Measurements from ENCODE around the gene NEK2. TPM values are rescaled to one million over a fixed set of nuclear protein-coding genes. Genes with fewer than 3 reads are reported as not detected.

Gene NEK2
- total and polyA plus RNA-seq, 8 donors = 1.5 to 6.1 (median 4.6) TPM; not detected in 3

GRCh38 chr1:211711315-211711705, 35.9 kb upstream of the NEK2 start:
- DNase-seq = no peak
- H3K4me1 ChIP-seq = no peaks in the 10 kb centered on the region
- H3K27ac ChIP-seq = no peak overlapping the region
- TF ChIP-seq, protein P1, sequence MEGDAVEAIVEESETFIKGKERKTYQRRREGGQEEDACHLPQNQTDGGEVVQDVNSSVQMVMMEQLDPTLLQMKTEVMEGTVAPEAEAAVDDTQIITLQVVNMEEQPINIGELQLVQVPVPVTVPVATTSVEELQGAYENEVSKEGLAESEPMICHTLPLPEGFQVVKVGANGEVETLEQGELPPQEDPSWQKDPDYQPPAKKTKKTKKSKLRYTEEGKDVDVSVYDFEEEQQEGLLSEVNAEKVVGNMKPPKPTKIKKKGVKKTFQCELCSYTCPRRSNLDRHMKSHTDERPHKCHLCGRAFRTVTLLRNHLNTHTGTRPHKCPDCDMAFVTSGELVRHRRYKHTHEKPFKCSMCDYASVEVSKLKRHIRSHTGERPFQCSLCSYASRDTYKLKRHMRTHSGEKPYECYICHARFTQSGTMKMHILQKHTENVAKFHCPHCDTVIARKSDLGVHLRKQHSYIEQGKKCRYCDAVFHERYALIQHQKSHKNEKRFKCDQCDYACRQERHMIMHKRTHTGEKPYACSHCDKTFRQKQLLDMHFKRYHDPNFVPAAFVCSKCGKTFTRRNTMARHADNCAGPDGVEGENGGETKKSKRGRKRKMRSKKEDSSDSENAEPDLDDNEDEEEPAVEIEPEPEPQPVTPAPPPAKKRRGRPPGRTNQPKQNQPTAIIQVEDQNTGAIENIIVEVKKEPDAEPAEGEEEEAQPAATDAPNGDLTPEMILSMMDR (IDR thresholded peaks at IDR 0.05) = no peak
- TF ChIP-seq POLR2AphosphoS5 (IDR thresholded peaks at IDR 0.05) = no peak
- no peak overlapping the region for H3K4me3 ChIP-seq
- no peaks in the 10 kb centered on the region for H3K9me3 ChIP-seq
- H3K27me3 ChIP-seq = no peaks in the 10 kb centered on the region
- WGBS, 5 donors = 74 to 94% (median 90%) methylated on average over 4 of the region's 4 CpGs
- intact Hi-C loops (cut with DNase I; ENCODE audit: low total_unique reads) = no loop called here
- H3K36me3 ChIP-seq = no peaks in the 10 kb centered on the region

- H3K27ac ChIP-seq = no peak overlapping the region
- H3K27me3 ChIP-seq = no peaks in the 10 kb centered on the region
- H3K9me3 ChIP-seq = no peaks in the 10 kb centered on the region
- H3K36me3 ChIP-seq = no peaks in the 10 kb centered on the region
- H3K4me3 ChIP-seq = no peak overlapping the region
- peaks cover 0 to 3% (median 0%) of the 10 kb centered on the region in 4 donors for H3K4me1 ChIP-seq
- no peak for DNase-seq
- TF ChIP-seq POLR2A (IDR thresholded peaks at IDR 0.05) (no peak), POLR2AphosphoS5 (IDR thresholded peaks at IDR 0.05) (no peak)
- WGBS, 5 donors = 74 to 84% (median 80%) methylated on average over 6 of the region's 6 CpGs
- intact Hi-C loops (cut with DNase I; ENCODE audit: low total_unique reads) = no loop called here
Observed at GRCh38 chr1:211710566-211711314, 35.3 kb upstream of the NEK2 start.

GRCh38 chr1:211708926-211709325, 33.5 kb upstream of the NEK2 start:
- Histone ChIP-seq H3K27me3 (no peaks in the 10 kb centered on the region), H3K4me1 (peaks cover 0 to 6% (median 0%) of the 10 kb centered on the region in 4 donors), H3K9me3 (no peaks in the 10 kb centered on the region), H3K36me3 (no peaks in the 10 kb centered on the region), H3K4me3 (no peak overlapping the region), H3K27ac (no peak overlapping the region)
- TF ChIP-seq, protein P1 (IDR thresholded peaks at IDR 0.05) = no peak
- TF ChIP-seq POLR2AphosphoS5 (IDR thresholded peaks at IDR 0.05) (no peak), EP300 (IDR thresholded peaks at IDR 0.05) (no peak), POLR2A (IDR thresholded peaks at IDR 0.05) (no peak)
- intact Hi-C loops (cut with DNase I; ENCODE audit: low total_unique reads) = loop anchor here (10.0 kb wide), 1 partner anchor 116 kb away; no protein-coding TSS in a partner anchor
- WGBS, 5 donors = 84 to 91% (median 88%) methylated on average over 4 of the region's 4 CpGs
- no peak for DNase-seq

DNA sequence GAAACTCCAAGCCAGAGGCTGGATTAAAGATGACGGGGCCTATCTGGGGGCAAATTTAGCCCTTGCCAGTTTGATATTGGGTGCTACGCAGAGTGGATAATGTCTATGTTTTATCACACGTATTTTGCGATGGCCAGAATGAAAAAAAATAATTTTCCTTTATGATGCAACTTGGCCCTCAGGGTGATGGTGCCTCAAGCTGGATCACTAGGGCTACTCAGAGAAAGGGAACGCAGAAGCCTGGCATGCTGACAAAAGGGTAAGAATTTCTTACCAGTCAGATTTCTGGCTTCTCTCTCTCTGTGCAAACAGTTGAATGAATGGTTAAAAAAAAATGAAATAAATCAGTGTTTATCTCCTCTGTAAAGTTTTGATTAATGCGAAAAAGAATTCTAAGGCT, 32.6 kb upstream of the NEK2 start:
- Histone ChIP-seq H3K36me3 (no peaks in the 10 kb centered on the region), H3K9me3 (no peaks in the 10 kb centered on the region), H3K4me3 (no peak overlapping the region), H3K4me1 (peaks cover 0 to 6% (median 0%) of the 10 kb centered on the region in 4 donors), H3K27ac (no peak overlapping the region), H3K27me3 (no peaks in the 10 kb centered on the region)
- intact Hi-C loops (cut with DNase I; ENCODE audit: low total_unique reads) = loop anchor here (10.0 kb wide), 1 partner anchor 117 kb away; no protein-coding TSS in a partner anchor
- no peak for DNase-seq
- 87 to 92% (median 91%) methylated on average over 6 of the region's 6 CpGs for WGBS, 5 donors
- TF ChIP-seq POLR2AphosphoS5 (IDR thresholded peaks at IDR 0.05) = no peak
- TF ChIP-seq POLR2A (IDR thresholded peaks at IDR 0.05) = no peak
- TF ChIP-seq, protein P1 (IDR thresholded peaks at IDR 0.05) = no peak
- no peak for TF ChIP-seq EP300 (IDR thresholded peaks at IDR 0.05)
